Heart right ventricle (tissue), 16 donors: Measurements from ENCODE around the gene POGZ. TPM values are rescaled to one million over a fixed set of nuclear protein-coding genes. Genes with fewer than 3 reads are reported as not detected.

Source experiments
- ATAC-seq, 8 donors: fragments of 200-7000 bp; cut with Tn5 transposase; one replicate each; pipeline ENCODE4 v1.9.1; 2020; ENCODE audit warnings: mild to moderate bottlenecking in 8 of 8, moderate library complexity in 8 of 8, moderate number of reproducible peaks in 1 of 8
- DNase-seq, 2 donors: peaks; one replicate each; pipeline ENCODE4 v3.0.0-alpha.2; 2020
- H3K27ac ChIP-seq, 10 donors: fragments of 200-600 bp; sonication (generic) in 2 of 10; one replicate each; pipeline versions ENCODE4 v1.5.0 to v1.8.0; 2020 to 2022; ENCODE audit warnings: mild to moderate bottlenecking in 3 of 10
- H3K27me3 ChIP-seq, 7 donors: fragments of 200-600 bp; one replicate each; pipeline ENCODE4 v1.8.0; 2021 to 2022; ENCODE audit warnings: mild to moderate bottlenecking in 2 of 7
- H3K36me3 ChIP-seq, 9 donors: fragments of 200-600 bp; sonication (generic) in 1 of 9; one replicate each; pipeline versions ENCODE4 v1.5.0 to v1.8.0; 2020 to 2022; ENCODE audit warnings: mild to moderate bottlenecking in 2 of 9
- H3K4me1 ChIP-seq, 9 donors: fragments of 200-600 bp; sonication (generic) in 1 of 9; one replicate each; pipeline versions ENCODE4 v1.5.0 to v1.8.0; 2020 to 2022; ENCODE audit warnings: mild to moderate bottlenecking in 4 of 9
- H3K4me3 ChIP-seq, 10 donors: fragments of 200-600 bp; sonication (generic) in 2 of 10; one replicate each; pipeline versions ENCODE4 v1.5.0 to v1.8.0; 2020 to 2022; ENCODE audit warnings: mild to moderate bottlenecking in 7 of 10, moderate library complexity in 2 of 10
- H3K9me3 ChIP-seq, 11 donors: fragments of 200-600 bp in 10 of 11; sonication (generic) in 2 of 11; one replicate each; pipeline versions ENCODE4 v1.5.0 to v1.8.0; 2013 to 2022; ENCODE audit warnings: mild to moderate bottlenecking in 2 of 11, control low read depth in 1 of 11, moderate library complexity in 1 of 11
- WGBS, 2 donors: extraction: QIAGEN DNeasy Blood & Tissue Kit; methylation state at CpG; one replicate each; pipeline ENCODE4 v1.1.7; 2013; ENCODE audit warnings: inconsistent platforms in 1 of 2; 5-methylcytosine and 5-hydroxymethylcytosine counted together
- intact Hi-C, 10 donors: fragments of 100-400 bp; cut with DNase I; formaldehyde crosslinking; loops; one replicate each; pipeline versions ENCODE4 v1.11.1 to v1.14.2; 2022
- polyA plus RNA-seq, 2 donors: library from polyadenylated mRNA; stranded (reverse); fragments of 200-250 nt; gene quantifications; one replicate each; pipeline ENCODE4 v1.2.3, GENCODE V29; 2013
- total RNA-seq, 10 donors: library from RNA; stranded (reverse); fragmentation: NEBNext Ultra II Directional in 3 of 10; extraction: Animal tissue kit (Norgen Biotek cat#: 25700) in 3 of 10; gene quantifications; one replicate each; pipeline versions ENCODE4 v1.2.1 to v1.2.4, GENCODE V29; 2021 to 2023
- TF ChIP-seq, protein P1 (sequence below), 9 donors: fragments of 200-600 bp; sonication (generic) in 2 of 9; IDR thresholded peaks; one replicate each; pipeline versions ENCODE4 v1.5.0 to v1.8.0; 2021 to 2022; ENCODE audit warnings: antibody characterized with exemption in 9 of 9, mild to moderate bottlenecking in 5 of 9, moderate library complexity in 1 of 9
- donor health status: Arrhythmogenic right ventricular cardiomyopathy.
- donor health status: ischemic (EF 13 %, LVEDD 7.1; RV severe dilation, severe dysfunction).
- donor health status: healthy with polysubstance abuse.
- donor health status: DM: no; HTN: yes; CAD: no.
- donor health status: DM: no; HTN: no; CAD: no.
- donor health status: ischemic (EF 25% LVEDD 6.9; RV normal size, moderate dysfunction).
- donor health status: ischemic (EF 25% LVEDD 5.7; RV mildly dilated, moderate dysfunction).
- donor health status: healthy.
- donor health status: DM: yes; HTN: yes; CAD: no.
- donor health status: Ischemic cardiomyopathy.
- donor health status: ischemic (EF 35%, LVEDD 5.7; RV mildly dilated, moderate dysfunction).
- donor health status: nonischemic (EF 11% LVEDD 7.7; RV severe dilation, severe dysfunction).
- donor health status: DM: yes; HTN: yes; CAD: no.
- donor health status: PGD.
- donor health status: ischemic (EF 29% LVEDD 5.4; RV normal size, mild dysfunction).
- donor health status: nonischemic (EF 23%, LVEDD 6.1; RV moderate dilation, normal function).

The POGZ gene
- total and polyA plus RNA-seq, 12 donors: 8.2 to 58.6 (median 47.4) TPM

DNA sequence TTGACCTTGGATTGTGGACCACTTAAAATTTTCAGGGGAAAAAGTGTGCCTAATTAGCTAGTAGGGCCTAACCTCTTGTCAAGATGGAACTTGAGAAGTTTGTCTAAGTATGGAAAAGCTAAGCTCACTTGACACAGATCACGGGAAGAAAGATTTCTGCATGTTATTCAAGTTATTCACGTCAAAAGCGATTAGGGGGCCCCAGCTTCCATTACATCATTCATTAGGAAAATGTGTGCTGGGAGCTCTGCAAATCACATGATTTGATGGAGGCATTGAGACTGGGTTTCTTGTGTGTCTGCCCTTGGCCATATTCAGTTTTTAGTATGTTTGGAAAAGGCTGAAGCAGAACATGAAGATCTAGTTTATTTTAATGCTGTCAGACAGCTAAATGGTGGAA, 15.5 kb upstream of the POGZ start:
- 85 to 87% methylated on average over 3 of the region's 3 CpGs for WGBS, 2 donors
- DNase-seq: no peak
- TF ChIP-seq, protein P1, sequence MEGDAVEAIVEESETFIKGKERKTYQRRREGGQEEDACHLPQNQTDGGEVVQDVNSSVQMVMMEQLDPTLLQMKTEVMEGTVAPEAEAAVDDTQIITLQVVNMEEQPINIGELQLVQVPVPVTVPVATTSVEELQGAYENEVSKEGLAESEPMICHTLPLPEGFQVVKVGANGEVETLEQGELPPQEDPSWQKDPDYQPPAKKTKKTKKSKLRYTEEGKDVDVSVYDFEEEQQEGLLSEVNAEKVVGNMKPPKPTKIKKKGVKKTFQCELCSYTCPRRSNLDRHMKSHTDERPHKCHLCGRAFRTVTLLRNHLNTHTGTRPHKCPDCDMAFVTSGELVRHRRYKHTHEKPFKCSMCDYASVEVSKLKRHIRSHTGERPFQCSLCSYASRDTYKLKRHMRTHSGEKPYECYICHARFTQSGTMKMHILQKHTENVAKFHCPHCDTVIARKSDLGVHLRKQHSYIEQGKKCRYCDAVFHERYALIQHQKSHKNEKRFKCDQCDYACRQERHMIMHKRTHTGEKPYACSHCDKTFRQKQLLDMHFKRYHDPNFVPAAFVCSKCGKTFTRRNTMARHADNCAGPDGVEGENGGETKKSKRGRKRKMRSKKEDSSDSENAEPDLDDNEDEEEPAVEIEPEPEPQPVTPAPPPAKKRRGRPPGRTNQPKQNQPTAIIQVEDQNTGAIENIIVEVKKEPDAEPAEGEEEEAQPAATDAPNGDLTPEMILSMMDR (IDR thresholded peaks at IDR 0.05): no peak

DNA sequence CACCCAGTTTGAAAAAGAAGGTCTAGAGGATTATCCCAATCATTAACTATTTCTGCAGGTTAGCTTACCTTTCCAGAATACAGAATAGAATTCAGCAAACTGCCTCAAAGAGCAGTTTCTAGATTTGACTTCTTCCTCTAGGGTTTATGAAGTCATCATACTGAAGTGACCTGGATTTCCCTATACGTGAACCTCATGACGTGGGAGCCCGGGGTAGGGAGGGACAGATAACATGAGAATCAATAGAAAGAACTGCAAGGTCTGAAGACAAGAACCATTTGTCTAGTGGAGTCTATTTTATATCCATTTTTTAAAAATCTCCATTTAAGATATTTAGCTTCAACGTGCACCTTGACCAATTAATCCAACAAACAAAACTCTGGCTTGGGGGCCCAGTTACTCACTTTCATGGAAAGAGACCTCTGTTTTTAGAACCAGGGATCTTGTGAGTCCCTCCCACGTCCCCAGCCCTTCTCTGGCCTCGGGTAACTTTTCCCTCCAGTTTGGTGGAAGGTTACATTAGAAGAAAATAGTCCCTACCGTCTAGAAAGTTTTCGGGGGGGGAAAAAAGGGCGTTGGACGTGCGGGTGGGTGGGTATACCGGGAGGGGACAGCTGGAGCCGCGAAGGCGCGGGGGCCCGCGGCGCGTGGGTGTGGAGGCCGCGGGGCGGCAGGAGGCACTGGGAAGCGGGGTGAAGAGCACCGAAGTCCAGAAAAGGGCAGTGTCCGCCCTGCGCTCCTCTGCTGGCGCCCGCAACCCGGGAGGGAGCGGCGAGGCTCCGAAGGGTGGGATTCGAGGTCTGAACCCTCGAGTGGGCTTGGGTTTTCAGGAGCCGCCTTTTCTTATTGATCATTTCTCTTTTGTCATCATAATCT, 13.8 kb upstream of the POGZ start:
- DNase-seq (peak; percentile 48 to 62), ATAC-seq (peak; percentile 81 to 91 (median 88))
- Histone ChIP-seq H3K4me3 (peak overlapping the region; percentile 50 to 79 (median 64)), H3K4me1 (peaks cover 0 to 13% (median 6%) of the 10 kb centered on the region in 9 donors), H3K27ac (peak overlapping the region in 9 of 10 donors; percentile 57 to 90 (median 78)), H3K9me3 (no peaks in the 10 kb centered on the region), H3K27me3 (no peaks in the 10 kb centered on the region), H3K36me3 (no peaks in the 10 kb centered on the region)
- TF ChIP-seq, protein P1 (IDR thresholded peaks at IDR 0.05): no peak
- WGBS, 2 donors: 2 to 4% methylated on average over 36 of the region's 36 CpGs
- intact Hi-C loops: loop anchor here in 5 of 10 donors (1.0 to 10.0 kb wide), 3 partner anchors 14 to 62 kb away; partner anchors contain the start of gene POGZ (in 5 of the 5)

More for the DNA sequence above, 15.5 kb upstream of the POGZ start:
- Histone ChIP-seq H3K27me3 (no peaks in the 10 kb centered on the region), H3K9me3 (no peaks in the 10 kb centered on the region), H3K4me3 (no peak overlapping the region), H3K4me1 (peaks cover 0 to 13% (median 6%) of the 10 kb centered on the region in 9 donors), H3K36me3 (no peaks in the 10 kb centered on the region), H3K27ac (no peak overlapping the region)
- no peak for ATAC-seq
- intact Hi-C loops: loop anchor here in 1 of 10 donors (10.0 kb wide), 1 partner anchor 60 kb away; no protein-coding TSS in a partner anchor

DNA sequence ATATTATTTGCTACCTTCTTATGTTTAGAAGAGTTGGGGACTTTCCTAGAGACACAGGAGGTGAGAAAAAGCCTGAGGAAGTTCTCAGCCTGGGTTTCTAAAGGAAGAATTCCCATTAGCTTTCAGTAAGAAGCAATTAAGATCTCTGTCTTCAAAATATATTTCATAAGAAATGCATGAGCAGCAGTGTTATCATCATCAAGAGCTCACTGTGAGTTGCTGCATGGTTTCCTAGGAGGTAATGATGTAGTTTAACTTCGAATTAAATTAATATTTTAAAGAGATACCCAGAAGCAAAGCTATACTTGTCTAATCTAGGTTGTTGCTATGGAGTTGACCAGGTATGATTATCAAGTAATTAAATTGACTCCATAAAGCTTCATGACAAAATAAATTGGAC, 5.7 kb upstream of the POGZ start:
- H3K27ac ChIP-seq: no peak overlapping the region
- TF ChIP-seq, protein P1 (IDR thresholded peaks at IDR 0.05): no peak
- no peak for ATAC-seq
- 53 to 63% methylated on average over 1 of the region's 1 CpG for WGBS, 2 donors
- H3K9me3 ChIP-seq: no peaks in the 10 kb centered on the region
- H3K36me3 ChIP-seq: no peaks in the 10 kb centered on the region
- peaks cover 0 to 2% (median 0%) of the 10 kb centered on the region in 9 donors for H3K4me1 ChIP-seq
- peaks cover 0 to 7% (median 0%) of the 10 kb centered on the region in 7 donors for H3K27me3 ChIP-seq
- no peak overlapping the region for H3K4me3 ChIP-seq
- no peak for DNase-seq
- intact Hi-C loops: loop anchor here in 1 of 10 donors (1.0 kb wide), 1 partner anchor 11 kb away; no protein-coding TSS in a partner anchor

DNA sequence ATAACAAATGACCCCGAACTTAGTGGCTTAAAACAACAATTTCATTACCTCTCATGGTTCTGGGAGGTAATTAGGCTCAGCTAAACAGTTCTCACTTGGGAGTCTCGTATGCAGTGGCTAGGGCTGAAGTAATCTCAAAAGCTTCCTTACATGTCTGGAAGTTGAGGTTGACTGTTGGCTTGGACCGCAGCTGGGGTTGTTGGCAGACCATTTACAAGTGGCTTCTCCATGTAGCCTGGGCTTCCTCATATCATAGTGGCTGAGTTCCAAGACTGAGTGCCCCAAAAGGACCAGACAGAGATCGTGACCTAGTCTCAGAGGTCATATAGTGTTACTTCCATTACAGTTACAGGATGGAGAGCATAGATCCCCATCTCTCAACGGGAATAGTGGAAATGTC, 2.4 kb upstream of the POGZ start:
- no peak overlapping the region for H3K27ac ChIP-seq
- no peak overlapping the region for H3K4me3 ChIP-seq
- no peak for DNase-seq
- peaks cover 8 to 18% (median 16%) of the 10 kb centered on the region in 9 donors for H3K4me1 ChIP-seq
- 53 to 60% methylated on average over 5 of the region's 5 CpGs for WGBS, 2 donors
- H3K36me3 ChIP-seq: no peaks in the 10 kb centered on the region
- TF ChIP-seq, protein P1 (IDR thresholded peaks at IDR 0.05): no peak
- H3K27me3 ChIP-seq: peaks cover 0 to 7% (median 0%) of the 10 kb centered on the region in 7 donors
- no peak for ATAC-seq
- intact Hi-C loops: no loop called here
- H3K9me3 ChIP-seq: no peaks in the 10 kb centered on the region
